HG03039 (cell line): ENCODE data around the gene CDKN2A.
A peak's percentile ranks its signal among the peaks of the same experiment; 100 is the strongest.
"Not testable (repeated sequence)": the region's sequence is repeated elsewhere in the genome, so short reads cannot be mapped to it uniquely, and the experiment has no call there.

ENCODE experiments used
- ATAC-seq: cut with Tn5 transposase; IDR thresholded peaks from one replicate; pipeline ENCODE4 v1.9.1; 2021; ENCODE audit warnings: mild to moderate bottlenecking, moderate library complexity; ENCODE audit not compliant: unreplicated experiment

Gene CDKN2A

GRCh38 chr9:21982861-21983560, 11.2 kb downstream of the CDKN2A start:
- no peak for ATAC-seq

GRCh38 chr9:21982391-21982790, 11.8 kb downstream of the CDKN2A start:
- ATAC-seq = no peak

GRCh38 chr9:21976334-21976875, 17.8 kb downstream of the CDKN2A start:
- ATAC-seq = no peak

GRCh38 chr9:21974722-21975409, 19.3 kb downstream of the CDKN2A start:
- ATAC-seq = peak; percentile 63

- no peak for ATAC-seq
These were observed 19.9 kb downstream of the CDKN2A start for GRCh38 chr9:21974343-21974721.

GRCh38 chr9:21972361-21972760, 21.8 kb downstream of the CDKN2A start:
- no peak for ATAC-seq

- ATAC-seq = no peak
These were observed 23.2 kb downstream of the CDKN2A start for GRCh38 chr9:21970800-21971640.

- ATAC-seq = no peak
These were observed 24.0 kb downstream of the CDKN2A start for GRCh38 chr9:21969951-21970799.

GRCh38 chr9:21969011-21969940, 24.9 kb downstream of the CDKN2A start:
- ATAC-seq = no peak

GRCh38 chr9:21968331-21969010, 25.7 kb downstream of the CDKN2A start:
- ATAC-seq = no peak

- ATAC-seq = no peak
These were observed 26.5 kb downstream of the CDKN2A start for GRCh38 chr9:21967702-21968101.

GRCh38 chr9:21967169-21967568, 27.0 kb downstream of the CDKN2A start:
- ATAC-seq = no peak

GRCh38 chr9:21966140-21966851, 27.9 kb downstream of the CDKN2A start:
- no peak for ATAC-seq

- ATAC-seq = peak; percentile 77
These were observed 28.7 kb downstream of the CDKN2A start for GRCh38 chr9:21965401-21965951.

- peak; percentile 62 for ATAC-seq
These were observed 29.2 kb downstream of the CDKN2A start for GRCh38 chr9:21964925-21965385.

- no peak for ATAC-seq
These were observed 32.6 kb downstream of the CDKN2A start for GRCh38 chr9:21961569-21961968.

- not testable (repeated sequence) for ATAC-seq
These were observed 34.9 kb downstream of the CDKN2A start for GRCh38 chr9:21959268-21959667.

GRCh38 chr9:21958833-21959232, 35.4 kb downstream of the CDKN2A start:
- ATAC-seq = no peak
